Mesothelial cell of epicardium (in vitro differentiated cells): Measurements from ENCODE around the gene FGF21. TPM values are rescaled to one million over a fixed set of nuclear protein-coding genes. Genes with fewer than 3 reads are reported as not detected.

ENCODE experiments used
- DNase-seq, 2 experiments: peaks; one replicate each; pipeline ENCODE4 v3.0.0; 2021; ENCODE audit warnings: low spot score in 2 of 2; ENCODE audit not compliant: unreplicated experiment in 2 of 2
- H3K27ac Mint-ChIP-seq: 2 replicates; pipeline ENCODE4 v1.8.0; 2021; ENCODE audit warnings: mixed read lengths
- H3K27me3 Mint-ChIP-seq: 2 replicates; pipeline ENCODE4 v1.8.0; 2021; ENCODE audit warnings: low read depth, mixed read lengths
- H3K36me3 Mint-ChIP-seq: 2 replicates; pipeline ENCODE4 v1.8.0; 2021; ENCODE audit warnings: mixed read lengths
- H3K4me1 Mint-ChIP-seq: 2 replicates; pipeline ENCODE4 v1.8.0; 2021; ENCODE audit warnings: mixed read lengths
- H3K4me3 Mint-ChIP-seq: 2 replicates; pipeline ENCODE4 v1.8.0; 2021; ENCODE audit warnings: mild to moderate bottlenecking, moderate library complexity, mixed read lengths
- H3K9me3 Mint-ChIP-seq: 2 replicates; pipeline ENCODE4 v1.8.0; 2021; ENCODE audit warnings: mixed read lengths
- CTCF ChIP-seq: fragments of 200-600 bp; sonication (generic); IDR thresholded peaks from one replicate; pipeline ENCODE4 v1.5.0; 2021; ENCODE audit warnings: antibody characterized with exemption; ENCODE audit not compliant: unreplicated experiment
- total RNA-seq: library from RNA; stranded (reverse); gene quantifications from 3 replicates; pipeline ENCODE4 v1.2.1, GENCODE V29; 2021

The FGF21 gene
- total RNA-seq, 1 donor from 2014 or later, result not detected

GRCh38 chr19:48772503-48772953 lies 17.2 kb downstream of the FGF21 start:
- no peak for DNase-seq
- H3K36me3 Mint-ChIP-seq, result no peaks in the 10 kb centered on the region
- H3K9me3 Mint-ChIP-seq, result no peaks in the 10 kb centered on the region
- TF ChIP-seq CTCF, result no peak
- no peaks in the 10 kb centered on the region for H3K4me1 Mint-ChIP-seq
- H3K4me3 Mint-ChIP-seq, result no peak overlapping the region
- no peak overlapping the region for H3K27ac Mint-ChIP-seq
- H3K27me3 Mint-ChIP-seq, result peaks cover 9% of the 10 kb centered on the region

- no peak overlapping the region for H3K4me3 Mint-ChIP-seq
- no peak for DNase-seq
- no peak for TF ChIP-seq CTCF
- H3K9me3 Mint-ChIP-seq, result no peaks in the 10 kb centered on the region
- H3K4me1 Mint-ChIP-seq, result peaks cover 12% of the 10 kb centered on the region
- no peak overlapping the region for H3K27ac Mint-ChIP-seq
- no peaks in the 10 kb centered on the region for H3K27me3 Mint-ChIP-seq
- H3K36me3 Mint-ChIP-seq, result no peaks in the 10 kb centered on the region
These were observed 21.8 kb downstream of the FGF21 start for GRCh38 chr19:48777139-48777538.

DNA sequence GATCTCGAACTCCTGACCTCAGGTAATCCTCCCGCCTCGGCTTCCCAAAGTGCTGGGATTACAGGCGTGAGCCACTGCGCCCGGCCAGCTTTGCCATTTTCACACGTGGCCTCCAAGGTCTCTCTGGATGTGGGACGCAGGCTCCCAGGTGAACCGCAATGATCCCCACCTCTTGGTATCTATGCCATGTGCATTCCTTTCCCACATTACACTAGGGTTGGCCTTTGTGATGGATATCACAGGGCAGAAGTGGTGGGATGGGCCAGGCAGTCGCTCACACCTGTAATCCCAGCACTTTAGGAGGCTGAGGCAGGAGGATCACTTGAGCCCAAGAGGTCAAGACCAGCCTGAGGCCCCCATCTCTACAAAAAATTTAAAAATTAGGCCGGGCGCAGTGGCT lies 22.4 kb downstream of the FGF21 start:
- Mint-ChIP-seq H3K27me3 (no peaks in the 10 kb centered on the region), H3K4me1 (peaks cover 15% of the 10 kb centered on the region), H3K36me3 (no peaks in the 10 kb centered on the region), H3K9me3 (no peaks in the 10 kb centered on the region), H3K4me3 (no peak overlapping the region), H3K27ac (no peak overlapping the region)
- TF ChIP-seq CTCF, result no peak
- no peak for DNase-seq

DNA sequence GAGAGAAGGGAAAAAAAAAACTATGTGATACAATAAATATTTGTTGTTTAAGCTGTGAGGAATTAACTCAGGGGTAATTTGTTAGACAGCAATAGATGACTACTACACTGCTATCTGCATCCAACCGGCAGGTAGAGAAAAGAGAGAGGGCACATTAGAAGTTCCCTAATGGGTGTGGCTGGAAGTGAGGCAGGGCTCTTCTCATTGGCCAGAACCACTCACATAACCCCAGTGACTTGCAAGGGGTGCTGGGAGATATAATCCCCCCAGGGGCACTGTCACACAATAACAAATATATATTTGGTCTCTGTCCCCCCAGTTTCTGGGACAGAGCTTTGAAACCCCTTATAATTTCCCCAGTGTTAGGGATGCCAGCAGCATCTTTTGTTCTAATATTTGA lies 24.3 kb downstream of the FGF21 start:
- Mint-ChIP-seq H3K27ac (no peak overlapping the region), H3K9me3 (no peaks in the 10 kb centered on the region), H3K4me3 (no peak overlapping the region), H3K4me1 (peaks cover 15% of the 10 kb centered on the region), H3K27me3 (no peaks in the 10 kb centered on the region), H3K36me3 (no peaks in the 10 kb centered on the region)
- DNase-seq, result no peak
- TF ChIP-seq CTCF, result no peak

DNA sequence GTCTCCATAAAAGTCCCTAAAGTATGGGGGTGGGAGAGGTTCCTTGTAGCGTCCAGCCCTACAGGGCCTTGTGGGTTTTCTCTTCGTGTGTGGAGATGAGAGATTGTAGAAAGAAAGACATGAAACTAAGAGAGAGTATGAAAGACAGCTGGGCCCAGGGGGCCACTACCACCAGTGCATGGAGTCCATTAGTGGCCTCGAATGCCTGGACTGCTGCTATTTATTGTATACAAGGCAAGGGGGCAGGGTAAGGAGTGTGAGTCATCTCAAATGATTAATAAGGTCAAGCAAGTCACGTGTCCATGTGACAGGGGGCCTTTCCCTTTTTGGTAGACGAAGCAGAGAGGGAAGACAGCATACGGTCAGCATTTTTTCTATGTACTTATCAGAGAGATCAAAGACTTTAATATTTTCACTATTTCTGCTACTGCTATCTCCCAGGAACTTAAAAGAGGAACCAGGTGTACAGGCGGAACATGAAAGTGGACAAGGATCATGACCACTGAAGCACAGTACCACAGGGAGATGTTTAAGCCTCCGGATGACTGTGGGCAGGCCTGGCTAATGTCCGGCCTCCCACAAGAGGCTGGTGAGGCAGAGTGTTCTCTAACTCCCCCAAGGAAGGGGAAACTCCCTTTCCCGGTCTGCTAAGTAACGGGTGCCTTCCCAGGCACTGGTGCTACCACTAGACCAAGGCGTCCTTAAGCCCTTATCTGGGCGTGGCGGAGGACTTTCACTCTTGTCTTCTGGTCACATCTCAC lies 25.5 kb downstream of the FGF21 start:
- no peak for TF ChIP-seq CTCF
- DNase-seq, result no peak
- peak overlapping the region; percentile 35 for H3K27ac Mint-ChIP-seq
- H3K4me1 Mint-ChIP-seq, result peaks cover 15% of the 10 kb centered on the region
- no peak overlapping the region for H3K4me3 Mint-ChIP-seq
- no peaks in the 10 kb centered on the region for H3K9me3 Mint-ChIP-seq
- no peaks in the 10 kb centered on the region for H3K36me3 Mint-ChIP-seq
- H3K27me3 Mint-ChIP-seq, result no peaks in the 10 kb centered on the region
